ENCODE measurements around the gene C6orf47.

DNA sequence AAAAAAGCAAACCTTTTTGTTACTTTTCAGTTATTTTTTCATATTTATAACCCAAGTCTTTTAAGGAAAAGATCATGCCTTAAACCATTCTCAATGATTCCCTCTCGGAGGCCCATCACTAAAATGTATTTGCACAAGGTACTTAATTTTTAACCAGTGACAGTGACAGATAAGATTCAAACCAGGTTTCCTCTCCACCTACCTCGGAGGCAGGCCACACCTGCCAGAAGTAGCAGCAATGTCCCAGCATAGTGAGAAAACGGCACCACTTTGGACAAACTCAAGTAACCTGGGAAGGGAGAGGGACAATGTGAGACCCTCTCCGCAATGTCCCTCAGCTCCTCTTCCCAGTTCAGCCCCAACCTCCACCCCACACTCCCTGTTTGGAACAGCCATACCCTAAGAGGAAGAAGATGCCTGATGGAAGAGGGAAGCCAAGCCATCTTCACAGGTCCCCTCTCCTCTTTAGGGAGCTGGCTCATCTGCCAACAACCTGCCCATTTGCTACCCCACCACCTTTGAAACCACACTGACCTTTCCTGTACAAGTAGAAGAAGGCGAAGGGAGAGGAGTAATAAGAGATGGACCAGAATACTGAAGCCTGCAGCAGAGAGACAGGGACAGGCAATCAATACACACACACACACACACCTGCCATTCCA lies 40.3 kb upstream of the C6orf47 start:
- TF ChIP-seq, protein P1, sequence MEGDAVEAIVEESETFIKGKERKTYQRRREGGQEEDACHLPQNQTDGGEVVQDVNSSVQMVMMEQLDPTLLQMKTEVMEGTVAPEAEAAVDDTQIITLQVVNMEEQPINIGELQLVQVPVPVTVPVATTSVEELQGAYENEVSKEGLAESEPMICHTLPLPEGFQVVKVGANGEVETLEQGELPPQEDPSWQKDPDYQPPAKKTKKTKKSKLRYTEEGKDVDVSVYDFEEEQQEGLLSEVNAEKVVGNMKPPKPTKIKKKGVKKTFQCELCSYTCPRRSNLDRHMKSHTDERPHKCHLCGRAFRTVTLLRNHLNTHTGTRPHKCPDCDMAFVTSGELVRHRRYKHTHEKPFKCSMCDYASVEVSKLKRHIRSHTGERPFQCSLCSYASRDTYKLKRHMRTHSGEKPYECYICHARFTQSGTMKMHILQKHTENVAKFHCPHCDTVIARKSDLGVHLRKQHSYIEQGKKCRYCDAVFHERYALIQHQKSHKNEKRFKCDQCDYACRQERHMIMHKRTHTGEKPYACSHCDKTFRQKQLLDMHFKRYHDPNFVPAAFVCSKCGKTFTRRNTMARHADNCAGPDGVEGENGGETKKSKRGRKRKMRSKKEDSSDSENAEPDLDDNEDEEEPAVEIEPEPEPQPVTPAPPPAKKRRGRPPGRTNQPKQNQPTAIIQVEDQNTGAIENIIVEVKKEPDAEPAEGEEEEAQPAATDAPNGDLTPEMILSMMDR (conservative IDR thresholded peaks at IDR 0.05): no peak
- TF ChIP-seq EZH2 (IDR thresholded peaks at IDR 0.05; ENCODE audit: low read depth): no peak
